GM12878 (cell line): Measurements from ENCODE around the gene FAM53B. TPM values are rescaled to one million over a fixed set of nuclear protein-coding genes. Genes with fewer than 3 reads are reported as not detected.

ENCODE experiments used
- ATAC-seq: fragments of 200-7000 bp; cut with Tn5 transposase; 3 replicates; pipeline ENCODE4 v1.9.1; 2020; ENCODE audit warnings: mild to moderate bottlenecking, moderate library complexity
- BruUV-seq: library from RNA; stranded (reverse); fragments of 400-500 nt; replicated peaks from 2 replicates; lab custom pipeline; 2021; lab: Mats Ljungman, UMichigan
- CTCF ChIA-PET: fragments of 300-600 bp; sonication (Branson Sonifier 250); formaldehyde crosslinking; extraction: SDS; loops from one replicate; lab custom pipeline; 2021; ENCODE audit warnings: inconsistent platforms; lab: Yijun Ruan, JAX
- POLR2A ChIA-PET: fragments of 350-600 bp; formaldehyde crosslinking; extraction: SDS; loops from one replicate; lab custom pipeline; 2021; ENCODE audit warnings: inconsistent platforms; lab: Charles Lee
- RAD21 ChIA-PET: fragments of 300-600 bp; sonication (Branson Sonifier 250); formaldehyde crosslinking; loops from one replicate; lab custom pipeline; 2023; ENCODE audit warnings: antibody characterized with exemption; ENCODE audit not compliant: unreplicated experiment; lab: Charles Lee
- SMC1A ChIA-PET: fragments of 300-600 bp; sonication (Branson Sonifier 250); formaldehyde crosslinking; loops from one replicate; lab custom pipeline; 2023; ENCODE audit not compliant: unreplicated experiment, uncharacterized antibody; lab: Charles Lee
- DNase-seq: peaks from one replicate; pipeline ENCODE4 v3.0.0-alpha.2; 2011; ENCODE audit warnings: low read depth, low spot score
- FAIRE-seq: peaks from 3 replicates; lab custom pipeline; 2011; peaks lifted over from hg19 to GRCh38; lab: Jason Lieb, UNC
- H2AFZ ChIP-seq: 2 replicates; pipeline ENCODE4 v1.6.0; 2011; ENCODE audit warnings: low read depth, low read length, control low read depth; ENCODE audit not compliant: control insufficient read depth
- H3K27ac ChIP-seq: 2 replicates; pipeline ENCODE4 v1.5.1; 2011; ENCODE audit warnings: control low read depth; ENCODE audit not compliant: control insufficient read depth, insufficient read depth
- H3K27me3 ChIP-seq, 2 experiments: replicated peaks in 1 of 2; 2 replicates each; pipeline versions ENCODE4 v1.6.0 to v1.6.1; 2011; ENCODE audit warnings: low read length in 1 of 2; ENCODE audit not compliant: control insufficient read depth in 2 of 2, insufficient read depth in 2 of 2
- H3K36me3 ChIP-seq, 2 experiments: 2 replicates each; pipeline ENCODE4 v1.5.1; 2011; ENCODE audit warnings: low read length in 1 of 2; ENCODE audit not compliant: control insufficient read depth in 2 of 2, insufficient read depth in 2 of 2
- H3K4me1 ChIP-seq: 2 replicates; pipeline ENCODE4 v1.6.1; 2011; ENCODE audit warnings: mild to moderate bottlenecking, low read length, moderate library complexity, mixed read lengths; ENCODE audit not compliant: control insufficient read depth, insufficient read depth
- H3K4me2 ChIP-seq: 2 replicates; pipeline ENCODE4 v1.6.0; 2011; ENCODE audit warnings: control low read depth; ENCODE audit not compliant: control insufficient read depth, insufficient read depth
- H3K4me3 ChIP-seq: fragments of 200-600 bp; sonication (generic); 2 replicates; pipeline ENCODE4 v1.5.1; 2016
- H3K79me2 ChIP-seq: 2 replicates; pipeline ENCODE4 v1.6.0; 2011; ENCODE audit warnings: low read length; ENCODE audit not compliant: control insufficient read depth, insufficient read depth
- H3K9ac ChIP-seq: 2 replicates; pipeline ENCODE4 v1.8.0; 2011; ENCODE audit warnings: low read length, control low read depth, mixed read lengths; ENCODE audit not compliant: control insufficient read depth, insufficient read depth
- H3K9me3 ChIP-seq: replicated peaks from 3 replicates; pipeline ENCODE4 v1.5.1; 2011; ENCODE audit warnings: mild to moderate bottlenecking, low read length; ENCODE audit not compliant: control insufficient read depth, insufficient read depth
- H4K20me1 ChIP-seq: 2 replicates; pipeline ENCODE4 v1.6.0; 2011; ENCODE audit not compliant: control insufficient read depth, insufficient read depth
- ASH2L ChIP-seq: fragments of 300-600, 200-600 bp; sonication (generic); IDR thresholded peaks from 2 replicates; pipeline ENCODE4 v1.6.1; 2017; ENCODE audit warnings: low read depth, mild to moderate bottlenecking, borderline replicate concordance
- HDAC6 ChIP-seq: fragments of 200-600 bp; sonication (generic); IDR thresholded peaks from one replicate; pipeline ENCODE4 v1.8.0; 2017; ENCODE audit warnings: antibody characterized with exemption; ENCODE audit not compliant: unreplicated experiment
- IKZF2 ChIP-seq, 2 experiments: fragments of 450-650 bp; IDR thresholded peaks; 2 replicates each; pipeline ENCODE4 v1.6.1; 2017; ENCODE audit warnings: mild to moderate bottlenecking in 2 of 2, moderate library complexity in 2 of 2
- JUND ChIP-seq: IDR thresholded peaks from 2 replicates; pipeline ENCODE4 v1.6.1; 2012; ENCODE audit warnings: low read depth, mild to moderate bottlenecking, low read length, improper control_type of control experiment, moderate library complexity
- KLF5 ChIP-seq: fragments of 450-650 bp; IDR thresholded peaks from 2 replicates; pipeline ENCODE4 v1.6.1; 2014; ENCODE audit warnings: mild to moderate bottlenecking; ENCODE audit not compliant: partially characterized antibody
- POLR2A ChIP-seq: IDR thresholded peaks from 2 replicates; pipeline ENCODE4 v1.6.1; 2011; ENCODE audit warnings: low read depth, mild to moderate bottlenecking, low read length
- RUNX3 ChIP-seq: IDR thresholded peaks from 2 replicates; pipeline ENCODE4 v1.6.1; 2012; ENCODE audit warnings: low read length, inconsistent platforms
- SIN3A ChIP-seq: IDR thresholded peaks from 2 replicates; pipeline ENCODE4 v1.6.1; 2012; ENCODE audit warnings: low read depth, low read length, improper control_type of control experiment
- SMC3 ChIP-seq: IDR thresholded peaks from 2 replicates; pipeline ENCODE4 v1.6.1; 2011; ENCODE audit warnings: low read length, improper control_type of control experiment, borderline replicate concordance
- SPI1 ChIP-seq: IDR thresholded peaks from 2 replicates; pipeline ENCODE4 v1.6.1; 2011; ENCODE audit warnings: low read depth, mild to moderate bottlenecking, low read length, moderate library complexity, borderline replicate concordance; ENCODE audit not compliant: insufficient read depth
- TBL1XR1 ChIP-seq: IDR thresholded peaks from 2 replicates; pipeline ENCODE4 v1.6.1; 2012; ENCODE audit warnings: low read depth, low read length, improper control_type of control experiment
- WGBS: methylation state at CpG from one replicate; pipeline ENCODE4 v1.1.6; 2016; ENCODE audit warnings: low lambda C conversion rate; ENCODE audit not compliant: insufficient replicate concordance, insufficient coverage; ENCODE audit errors: missing lambda C conversion rate; 5-methylcytosine and 5-hydroxymethylcytosine counted together
- in situ Hi-C: fragments of 300-500 bp; cut with MboI; formaldehyde crosslinking; loops from 9 replicates; pipeline ENCODE4 v1.14.3; 2018; ENCODE audit warnings: mixed read lengths
- intact Hi-C: fragments of 100-400 bp; cut with micrococcal nuclease; formaldehyde crosslinking; loops from one replicate; pipeline ENCODE4 v1.14.2; 2022; ENCODE audit not compliant: unreplicated experiment
- polyA plus RNA-seq, 11 experiments: library from polyadenylated mRNA; depleted of rRNA in 4 of 11; unstranded in 6 of 11; stranded (reverse) in 5 of 11; fragments of >200 nt; fragmentation: Nextera tagmentation in 4 of 11; fragmentation: Illumina TruSeq in 1 of 11; extraction: Ambion mirVana in 4 of 11; extraction: Trizol in 1 of 11; gene quantifications; 1 replicate in 1 of 11; 2 replicates in 10 of 11; pipeline versions ENCODE4 v1.2.1 to v1.2.3, GENCODE V29; 2011 to 2016; ENCODE audit warnings: inconsistent platforms in 2 of 11, missing spikeins in 2 of 11, low read depth in 1 of 11
- total RNA-seq, 4 experiments: library from RNA; depleted of rRNA in 3 of 4; stranded (reverse); fragments of >200 nt in 3 of 4; fragmentation: Illumina TruSeq in 1 of 4; extraction: Trizol in 1 of 4; gene quantifications; 2 replicates each; pipeline versions ENCODE4 v1.2.1 to v1.2.3, GENCODE V29; 2013 to 2021

FAM53B gene
- total and polyA plus RNA-seq, 10 of the 15 experiments (the other 5 are each of a cell fraction or from before 2014, with no cell fraction given) = 0.05 to 26.3 (median 8.1) TPM

- TF ChIP-seq TBL1XR1 = no peak
- no peak for TF ChIP-seq SIN3A
- TF ChIP-seq IKZF2 (IDR thresholded peaks at IDR 0.05) = peak; percentile 48 to 65; a peak in 2 of 4 replicates
- no peak for TF ChIP-seq HDAC6
- 0 out of 2 replicates have a peak, but pooled peaks have one; percentile 21 for TF ChIP-seq RUNX3
- no peak for TF ChIP-seq POLR2A
Measured at GRCh38 chr10:124648738-124649137, 95.4 kb downstream of the FAM53B start (continued).

DNA sequence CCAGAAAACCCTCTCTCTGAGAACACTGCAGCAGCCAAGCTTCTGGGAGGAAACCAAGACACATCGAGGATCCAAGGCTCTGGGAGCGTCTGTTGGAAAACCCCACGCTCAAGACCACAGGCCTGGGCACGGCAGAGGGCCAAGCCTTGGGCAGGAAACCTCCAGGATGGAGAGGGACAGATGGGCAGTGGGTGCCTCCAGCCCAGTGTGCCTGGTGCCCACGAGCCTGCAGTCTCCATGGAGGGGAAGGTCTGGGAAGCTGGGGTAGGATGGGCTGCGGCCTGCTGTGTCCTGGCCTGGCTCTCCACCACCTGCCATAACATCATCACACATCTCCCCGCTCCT is 96.1 kb downstream of the FAM53B start:
- Histone ChIP-seq H3K27ac (peak overlapping the region; percentile 87), H2AFZ (peak overlapping the region; percentile 63), H3K9ac (peak overlapping the region; percentile 31; the same call in 1 of the 2 replicates), H3K27me3 (no peaks in the 10 kb centered on the region), H3K4me2 (peak overlapping the region; percentile 80), H3K9me3 (no peaks in the 10 kb centered on the region), H3K79me2 (peaks cover 16% of the 10 kb centered on the region), H3K36me3 (peaks cover 0 to under 1% of the 10 kb centered on the region in 2 experiments; a peak in 3 of 4 replicates), H3K4me3 (no peak overlapping the region), H4K20me1 (no peaks in the 10 kb centered on the region; the same call in 1 of the 2 replicates), H3K4me1 (peaks cover 53% of the 10 kb centered on the region)
- ChIA-PET CTCF (interaction anchor here (0.8 to 7.3 kb wide), 14 partner anchors 34 to 107 kb away, joined by 3 to 73 read pairs (median 6); no protein-coding TSS in a partner anchor), RAD21 (interaction anchor here (1.2 to 6.0 kb wide), 8 partner anchors 21 to 109 kb away, joined by 3 to 61 read pairs (median 15); no protein-coding TSS in a partner anchor), SMC1A (interaction anchor here (1.0 to 8.4 kb wide), 15 partner anchors 20 to 178 kb away, joined by 3 to 81 read pairs (median 3); no protein-coding TSS in a partner anchor), POLR2A (interaction anchor here (0.8 to 2.6 kb wide), 8 partner anchors 11 to 93 kb away, joined by 3 to 9 read pairs (median 4); no protein-coding TSS in a partner anchor)
- FAIRE-seq (no peak), ATAC-seq (0 out of 3 replicates have a peak, but pooled peaks have one; percentile 2), DNase-seq (no peak)
- BruUV-seq = no TSS peak
- 31% methylated on average over 7 of the region's 7 CpGs for WGBS
- TF ChIP-seq SMC3 (0 out of 2 replicates have a peak, but pooled peaks have one; percentile 1), SPI1 (no peak; the same call in 1 of the 2 replicates), KLF5 (no peak), JUND (no peak), ASH2L (no peak)
- in situ Hi-C loops (no loop called here), intact Hi-C loops (loop anchor here (5.0 kb wide), 1 partner anchor 39 kb away; no protein-coding TSS in a partner anchor)
